PC-3 (cell line): Measurements from ENCODE around the gene GABRD. TPM values are rescaled to one million over a fixed set of nuclear protein-coding genes. Genes with fewer than 3 reads are reported as not detected.

Source experiments
- ATAC-seq: fragments of 200-7000 bp; cut with Tn5 transposase; 2 replicates; pipeline ENCODE4 v1.9.1; 2020; ENCODE audit warnings: mild to moderate bottlenecking, moderate library complexity
- BruUV-seq: library from RNA; stranded (reverse); fragments of 400-500 nt; replicated peaks from 2 replicates; lab custom pipeline; 2021; lab: Mats Ljungman, UMichigan
- CTCF ChIA-PET: fragments of 300-600 bp; sonication (Branson Sonifier 250); formaldehyde crosslinking; loops from one replicate; lab custom pipeline; 2022; ENCODE audit warnings: antibody characterized with exemption; lab: Charles Lee
- POLR2A ChIA-PET: fragments of 300-600 bp; sonication (Branson Sonifier 250); formaldehyde crosslinking; loops from one replicate; lab custom pipeline; 2022; ENCODE audit warnings: antibody characterized with exemption; ENCODE audit not compliant: unreplicated experiment; lab: Charles Lee
- DNase-seq: peaks from one replicate; pipeline ENCODE4 v3.0.0-alpha.2; 2015
- H2AFZ ChIP-seq: fragments of 300-600 bp; sonication (generic); 2 replicates; pipeline ENCODE4 v1.6.0; 2016; ENCODE audit warnings: antibody characterized with exemption, low read length
- H3F3A ChIP-seq: fragments of 300-600 bp; sonication (generic); one replicate; pipeline ENCODE4 v1.6.0; 2017; ENCODE audit warnings: antibody characterized with exemption, low read length, control low read depth, mild to moderate bottlenecking; ENCODE audit not compliant: unreplicated experiment
- H3K27ac ChIP-seq: fragments of 300-600 bp; sonication (generic); 2 replicates; pipeline ENCODE4 v1.5.1; 2016; ENCODE audit warnings: mild to moderate bottlenecking, low read length
- H3K27me3 ChIP-seq: fragments of 300-600 bp; sonication (generic); 2 replicates; pipeline ENCODE4 v1.6.1; 2016; ENCODE audit warnings: low read length, mixed read lengths
- H3K36me3 ChIP-seq: fragments of 300-600 bp; sonication (generic); 2 replicates; pipeline ENCODE4 v1.6.1; 2016; ENCODE audit warnings: low read depth, mixed run types, low read length, mixed read lengths
- H3K4me1 ChIP-seq: fragments of 300-600 bp; sonication (generic); 2 replicates; pipeline ENCODE4 v1.5.1; 2016; ENCODE audit warnings: low read length; ENCODE audit not compliant: insufficient read depth
- H3K4me2 ChIP-seq: fragments of 300-600 bp; sonication (generic); 2 replicates; pipeline ENCODE4 v1.6.0; 2016; ENCODE audit warnings: low read length
- H3K4me3 ChIP-seq: fragments of 300-600 bp; sonication (generic); 2 replicates; pipeline ENCODE4 v1.5.1; 2016; ENCODE audit warnings: mild to moderate bottlenecking, low read length, mixed read lengths
- H3K79me2 ChIP-seq: fragments of 300-600 bp; sonication (generic); 2 replicates; pipeline ENCODE4 v1.6.1; 2017; ENCODE audit warnings: low read length, mixed read lengths
- H3K9ac ChIP-seq: fragments of 300-600 bp; sonication (generic); 2 replicates; pipeline ENCODE4 v1.6.0; 2016; ENCODE audit warnings: mild to moderate bottlenecking, low read length
- H3K9me2 ChIP-seq: fragments of 300-600 bp; sonication (generic); replicated peaks from 2 replicates; pipeline ENCODE4 v1.6.1; 2016; ENCODE audit warnings: mixed run types, low read length, mixed read lengths
- H3K9me3 ChIP-seq: fragments of 300-600 bp; sonication (generic); 2 replicates; pipeline ENCODE4 v1.6.1; 2016; ENCODE audit warnings: low read length, mixed read lengths
- H4K20me1 ChIP-seq: fragments of 300-600 bp; sonication (generic); 2 replicates; pipeline ENCODE4 v1.6.1; 2016; ENCODE audit warnings: low read length, mixed read lengths
- EZH2 ChIP-seq: fragments of 300-600 bp; sonication (generic); IDR thresholded peaks from one replicate; pipeline ENCODE4 v1.6.1; 2017; ENCODE audit warnings: antibody characterized with exemption, mild to moderate bottlenecking, low read length; ENCODE audit not compliant: unreplicated experiment
- EZH2phosphoT487 ChIP-seq: fragments of 300-600 bp; sonication (generic); IDR thresholded peaks from 2 replicates; pipeline ENCODE4 v1.6.1; 2018; ENCODE audit warnings: mild to moderate bottlenecking, antibody characterized with exemption, low read length, borderline replicate concordance
- intact Hi-C: fragments of 100-400 bp; cut with micrococcal nuclease; formaldehyde crosslinking; loops from 2 replicates; pipeline ENCODE4 v1.9.0; 2023
- total RNA-seq: library from RNA; depleted of rRNA; stranded (reverse); fragments of >200 nt; gene quantifications from 2 replicates; pipeline ENCODE4 v1.2.3, GENCODE V29; 2014
- TF ChIP-seq, protein P1 (sequence below): fragments of 300-600 bp; sonication (generic); conservative IDR thresholded peaks from 2 replicates; pipeline ENCODE4 v1.5.1; 2017; ENCODE audit warnings: antibody characterized with exemption, low read depth, mild to moderate bottlenecking, low read length

GABRD gene
- total RNA-seq, 1 experiment from 2014 or later: not detected

DNA sequence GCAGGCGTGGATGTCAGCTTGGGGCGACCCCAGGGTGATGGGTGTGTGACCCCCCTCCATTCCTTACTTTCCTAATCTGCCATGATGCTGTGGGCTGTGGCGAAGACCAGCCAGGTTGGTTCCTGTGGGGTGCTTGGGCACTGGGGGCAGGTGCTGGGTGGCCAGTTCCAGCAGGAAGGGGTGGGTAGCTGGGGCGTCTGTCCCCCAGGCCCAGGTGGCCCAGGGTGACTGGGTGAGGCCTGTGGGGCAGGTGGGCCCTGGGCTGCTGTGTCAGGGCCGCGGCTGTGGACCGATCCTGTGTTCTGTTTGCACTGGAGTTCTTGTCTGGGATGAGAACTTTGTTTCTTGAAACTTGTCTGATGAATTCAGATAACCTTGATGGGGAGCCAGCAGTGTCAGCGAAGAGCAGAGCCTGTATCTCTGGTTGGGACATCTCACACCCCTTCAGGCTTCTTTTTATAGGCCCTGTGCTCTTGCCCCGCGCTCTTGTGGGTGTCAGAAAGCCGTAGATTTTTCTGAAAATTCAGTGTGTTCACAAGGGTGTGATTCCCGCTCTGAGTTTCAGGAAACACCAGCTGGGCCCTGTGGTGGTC lies 34.7 kb downstream of the GABRD start:
- H3K4me3 ChIP-seq: no peak overlapping the region
- H3K9me3 ChIP-seq: no peaks in the 10 kb centered on the region
- TF ChIP-seq, protein P1, sequence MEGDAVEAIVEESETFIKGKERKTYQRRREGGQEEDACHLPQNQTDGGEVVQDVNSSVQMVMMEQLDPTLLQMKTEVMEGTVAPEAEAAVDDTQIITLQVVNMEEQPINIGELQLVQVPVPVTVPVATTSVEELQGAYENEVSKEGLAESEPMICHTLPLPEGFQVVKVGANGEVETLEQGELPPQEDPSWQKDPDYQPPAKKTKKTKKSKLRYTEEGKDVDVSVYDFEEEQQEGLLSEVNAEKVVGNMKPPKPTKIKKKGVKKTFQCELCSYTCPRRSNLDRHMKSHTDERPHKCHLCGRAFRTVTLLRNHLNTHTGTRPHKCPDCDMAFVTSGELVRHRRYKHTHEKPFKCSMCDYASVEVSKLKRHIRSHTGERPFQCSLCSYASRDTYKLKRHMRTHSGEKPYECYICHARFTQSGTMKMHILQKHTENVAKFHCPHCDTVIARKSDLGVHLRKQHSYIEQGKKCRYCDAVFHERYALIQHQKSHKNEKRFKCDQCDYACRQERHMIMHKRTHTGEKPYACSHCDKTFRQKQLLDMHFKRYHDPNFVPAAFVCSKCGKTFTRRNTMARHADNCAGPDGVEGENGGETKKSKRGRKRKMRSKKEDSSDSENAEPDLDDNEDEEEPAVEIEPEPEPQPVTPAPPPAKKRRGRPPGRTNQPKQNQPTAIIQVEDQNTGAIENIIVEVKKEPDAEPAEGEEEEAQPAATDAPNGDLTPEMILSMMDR: no peak
- no peak for TF ChIP-seq EZH2phosphoT487
- no peak for TF ChIP-seq EZH2
- H3F3A ChIP-seq: no peaks in the 10 kb centered on the region
- H2AFZ ChIP-seq: no peak overlapping the region
- no peak overlapping the region for H3K27ac ChIP-seq
- no peaks in the 10 kb centered on the region for H4K20me1 ChIP-seq
- CTCF ChIA-PET: no interaction called here
- ATAC-seq (no peak), DNase-seq (no peak)
- peaks cover 15% of the 10 kb centered on the region for H3K4me1 ChIP-seq
- H3K9me2 ChIP-seq: no peaks in the 10 kb centered on the region
- no TSS peak for BruUV-seq
- H3K4me2 ChIP-seq: no peak overlapping the region
- POLR2A ChIA-PET: no interaction called here
- peaks cover 38% of the 10 kb centered on the region for H3K79me2 ChIP-seq
- H3K27me3 ChIP-seq: no peaks in the 10 kb centered on the region
- intact Hi-C loops: no loop called here
- H3K36me3 ChIP-seq: peaks cover 16% of the 10 kb centered on the region; the same call in 1 of the 2 replicates
- H3K9ac ChIP-seq: no peak overlapping the region

DNA sequence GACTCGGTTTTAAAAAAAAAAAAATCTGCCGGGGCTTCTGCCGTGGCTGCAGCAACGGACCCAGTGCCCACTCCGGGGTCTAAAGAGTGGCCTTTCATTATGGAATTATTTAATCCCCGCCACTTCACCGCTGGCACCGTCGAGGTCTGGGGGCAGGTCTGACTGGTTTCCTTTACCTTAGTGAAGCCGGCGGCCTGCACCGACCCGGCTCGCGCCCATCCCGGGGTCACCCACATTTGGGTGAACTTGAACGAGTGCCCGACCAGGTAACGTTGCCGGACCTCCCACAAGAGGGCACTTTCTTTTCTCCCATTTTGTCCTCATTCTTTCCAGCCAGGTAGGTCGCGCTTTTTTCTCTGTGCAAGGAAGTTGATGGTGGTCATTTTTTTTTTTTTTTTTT lies 35.4 kb downstream of the GABRD start:
- H3K27ac ChIP-seq: no peak overlapping the region
- H3F3A ChIP-seq: no peaks in the 10 kb centered on the region
- ATAC-seq (no peak), DNase-seq (no peak)
- BruUV-seq: no TSS peak
- H3K79me2 ChIP-seq: peaks cover 38% of the 10 kb centered on the region
- ChIA-PET POLR2A (no interaction called here), CTCF (no interaction called here)
- H4K20me1 ChIP-seq: no peaks in the 10 kb centered on the region
- intact Hi-C loops: no loop called here
- no peak overlapping the region for H2AFZ ChIP-seq
- no peak overlapping the region for H3K4me2 ChIP-seq
- peaks cover 9% of the 10 kb centered on the region for H3K4me1 ChIP-seq
- no peak overlapping the region for H3K4me3 ChIP-seq
- H3K9ac ChIP-seq: no peak overlapping the region
- H3K9me2 ChIP-seq: no peaks in the 10 kb centered on the region
- H3K27me3 ChIP-seq: no peaks in the 10 kb centered on the region
- TF ChIP-seq, protein P1: no peak
- no peak for TF ChIP-seq EZH2phosphoT487
- TF ChIP-seq EZH2: no peak
- H3K36me3 ChIP-seq: peaks cover 21% of the 10 kb centered on the region; the same call in 1 of the 2 replicates
- no peaks in the 10 kb centered on the region for H3K9me3 ChIP-seq

DNA sequence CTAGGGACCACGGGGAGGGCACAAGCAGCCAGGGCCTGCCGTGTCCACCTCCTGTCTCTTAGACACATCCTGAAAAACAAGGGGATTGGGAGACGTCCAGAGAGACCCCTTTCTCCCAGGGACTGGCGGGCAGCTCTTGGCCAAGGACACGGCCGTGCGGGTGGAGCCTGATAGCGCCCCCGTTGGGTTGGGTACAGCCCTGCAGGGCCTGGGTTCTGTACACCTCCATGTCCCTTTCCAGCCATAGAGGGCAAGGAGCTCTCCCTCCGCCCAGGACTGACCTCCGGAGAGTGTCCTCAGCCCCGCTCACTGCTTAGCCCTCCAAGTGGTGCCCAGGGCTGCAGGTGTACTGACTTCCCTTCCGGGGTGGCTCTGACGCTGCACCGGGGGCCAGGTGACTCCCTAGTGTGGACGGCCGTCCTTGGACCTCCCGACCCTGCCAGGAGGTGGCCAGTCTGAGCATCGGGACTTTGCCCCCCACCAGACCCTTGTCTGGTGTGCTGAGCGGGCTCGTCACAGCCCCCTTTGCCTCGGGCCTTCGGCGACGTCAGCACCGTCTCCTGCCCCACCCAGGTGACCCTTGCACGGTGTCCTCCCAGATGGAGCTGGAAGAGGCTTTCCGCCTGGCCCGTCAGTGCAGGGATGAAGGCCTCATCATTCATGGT lies 36.9 kb downstream of the GABRD start:
- POLR2A ChIA-PET: no interaction called here
- no TSS peak for BruUV-seq
- no peak overlapping the region for H3K4me2 ChIP-seq
- H3K79me2 ChIP-seq: peaks cover 33% of the 10 kb centered on the region
- H3K27me3 ChIP-seq: no peaks in the 10 kb centered on the region
- TF ChIP-seq EZH2phosphoT487 (no peak), EZH2 (no peak)
- TF ChIP-seq, protein P1: peak; percentile 45
- no peak overlapping the region for H3K4me3 ChIP-seq
- no peaks in the 10 kb centered on the region for H3K9me2 ChIP-seq
- H4K20me1 ChIP-seq: no peaks in the 10 kb centered on the region
- CTCF ChIA-PET: no interaction called here
- no peaks in the 10 kb centered on the region for H3K9me3 ChIP-seq
- intact Hi-C loops: no loop called here
- H2AFZ ChIP-seq: no peak overlapping the region
- peaks cover 7% of the 10 kb centered on the region; the same call in 1 of the 2 replicates for H3K4me1 ChIP-seq
- ATAC-seq: no peak
- no peak overlapping the region for H3K9ac ChIP-seq
- H3K36me3 ChIP-seq: peaks cover 23% of the 10 kb centered on the region; the same call in 1 of the 2 replicates
- H3K27ac ChIP-seq: no peak overlapping the region
- no peak for DNase-seq
- no peaks in the 10 kb centered on the region for H3F3A ChIP-seq
